HG03097 (cell line): ENCODE measurements around the gene AUTS2.
A peak's percentile ranks its signal among the peaks of the same experiment; 100 is the strongest.
"Not testable (repeated sequence)": the region's sequence is repeated elsewhere in the genome, so short reads cannot be mapped to it uniquely, and the experiment has no call there.

Experiments used
- ATAC-seq: cut with Tn5 transposase; IDR thresholded peaks from one replicate; pipeline ENCODE4 v1.9.1; 2021; ENCODE audit not compliant: unreplicated experiment, low FRiP score

Gene AUTS2

DNA sequence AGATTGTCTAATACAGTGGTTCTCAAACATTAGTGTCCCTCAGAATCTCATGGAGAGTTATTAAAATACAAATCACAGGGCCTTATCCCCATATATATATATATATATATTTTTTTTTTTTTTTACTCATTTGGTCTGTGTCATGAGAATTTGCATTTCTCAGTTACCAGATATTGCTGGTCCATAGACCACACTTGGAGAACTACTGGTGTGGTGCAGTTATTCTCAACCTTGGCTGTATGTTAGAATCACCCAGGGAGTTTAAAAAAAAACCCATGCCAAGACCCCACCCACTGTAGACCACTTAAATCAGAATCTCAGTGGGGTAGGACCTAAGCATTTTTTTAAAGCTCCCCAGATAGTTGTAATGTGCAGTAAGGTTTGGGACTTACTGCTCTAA, 179.9 kb downstream of the AUTS2 start:
- no peak for ATAC-seq

DNA sequence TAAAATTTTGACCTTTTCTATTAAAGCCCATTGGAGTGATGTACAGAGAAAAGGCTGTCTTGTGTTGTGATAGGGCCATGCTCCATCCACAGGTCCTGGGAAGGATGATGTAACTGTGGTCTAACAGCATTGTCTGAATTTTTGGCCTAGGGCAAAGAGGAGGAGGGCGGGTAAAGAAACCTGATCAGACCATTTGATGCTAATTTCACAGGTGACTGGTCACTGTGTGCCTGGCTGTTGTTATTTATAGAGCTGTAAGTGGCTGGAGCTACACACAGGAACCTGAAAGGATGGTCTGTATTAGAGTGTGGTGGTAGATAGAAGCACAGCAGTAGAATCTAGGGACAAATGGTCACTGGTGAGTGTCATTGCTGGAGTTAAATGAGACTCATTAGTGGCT, 182.1 kb downstream of the AUTS2 start:
- no peak for ATAC-seq

DNA sequence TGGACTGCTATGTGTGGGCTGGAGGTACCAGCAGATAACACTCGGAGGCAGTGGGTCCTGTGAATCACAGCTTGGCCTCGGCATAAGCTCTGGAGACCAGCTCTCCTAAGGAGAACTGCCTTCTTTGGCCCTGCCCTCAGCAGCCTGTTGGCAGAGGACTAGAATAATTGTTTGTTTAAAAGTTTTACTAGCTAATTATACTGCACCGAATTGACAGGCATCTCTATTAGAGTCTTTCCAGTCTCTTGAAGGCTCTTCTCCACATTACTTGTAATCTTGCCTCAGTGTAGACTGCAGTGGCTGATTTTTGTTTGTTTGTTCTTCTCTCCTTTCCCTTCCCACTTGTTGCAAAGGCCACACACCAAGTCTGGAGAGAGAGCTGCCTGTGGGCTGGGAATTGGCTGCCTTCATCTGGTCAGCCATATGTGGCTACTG, 183.2 kb downstream of the AUTS2 start:
- no peak for ATAC-seq

DNA sequence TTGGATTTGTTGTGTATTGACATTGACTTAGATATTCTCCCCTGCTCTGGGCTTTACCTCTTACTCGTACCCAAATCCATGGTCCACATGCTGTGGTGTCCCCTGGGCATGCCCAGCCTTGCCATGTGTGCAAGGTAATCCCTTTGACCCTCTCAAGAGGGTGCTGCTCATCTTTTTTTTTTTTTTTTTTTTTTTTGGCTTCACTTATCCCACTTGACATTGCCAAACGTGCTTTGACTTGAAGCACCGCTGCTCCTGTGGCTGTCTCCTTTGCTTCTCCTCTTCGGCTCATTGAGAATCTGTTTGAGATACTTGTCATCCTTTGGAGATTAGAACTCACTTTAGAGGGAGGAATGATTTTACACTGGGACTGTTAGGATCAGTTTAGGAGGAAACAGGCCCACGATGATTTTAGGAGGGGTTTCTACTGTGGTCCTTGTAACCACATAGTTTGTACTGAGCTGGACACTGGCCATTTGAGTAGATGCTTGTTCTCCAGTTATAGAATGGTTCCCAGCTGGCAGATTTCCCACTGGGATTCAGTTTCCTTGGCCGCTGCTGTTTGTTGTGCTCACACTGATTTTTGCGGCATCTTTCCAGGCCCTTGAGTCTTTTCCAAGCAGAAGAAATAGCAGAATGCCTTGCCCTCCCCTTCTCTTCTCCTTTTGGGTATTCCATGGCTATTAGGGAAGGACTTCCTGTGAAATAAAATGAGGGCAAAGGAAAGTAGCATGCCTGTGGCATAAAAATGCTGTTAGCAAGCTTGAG, 184.8 kb downstream of the AUTS2 start:
- ATAC-seq = no peak

DNA sequence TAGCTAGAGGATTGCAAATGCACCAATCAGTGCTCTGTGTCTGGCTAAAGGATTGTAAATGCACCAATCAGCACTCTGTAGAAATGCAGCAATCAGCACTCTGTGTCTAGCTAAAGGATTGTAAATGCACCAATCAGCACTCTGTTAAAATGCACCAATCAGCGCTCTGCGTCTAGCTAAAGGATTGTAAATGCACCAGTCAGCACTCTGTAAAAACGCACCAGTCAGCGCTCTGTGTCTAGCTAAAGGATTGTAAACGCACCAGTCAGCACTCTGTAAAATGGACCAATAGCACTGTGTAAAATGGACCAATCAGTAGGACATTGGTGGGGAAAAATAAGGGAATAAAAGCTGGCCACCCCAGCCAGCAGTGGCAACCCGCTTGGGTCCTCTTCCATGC, 187.9 kb downstream of the AUTS2 start:
- ATAC-seq = not testable (repeated sequence)

DNA sequence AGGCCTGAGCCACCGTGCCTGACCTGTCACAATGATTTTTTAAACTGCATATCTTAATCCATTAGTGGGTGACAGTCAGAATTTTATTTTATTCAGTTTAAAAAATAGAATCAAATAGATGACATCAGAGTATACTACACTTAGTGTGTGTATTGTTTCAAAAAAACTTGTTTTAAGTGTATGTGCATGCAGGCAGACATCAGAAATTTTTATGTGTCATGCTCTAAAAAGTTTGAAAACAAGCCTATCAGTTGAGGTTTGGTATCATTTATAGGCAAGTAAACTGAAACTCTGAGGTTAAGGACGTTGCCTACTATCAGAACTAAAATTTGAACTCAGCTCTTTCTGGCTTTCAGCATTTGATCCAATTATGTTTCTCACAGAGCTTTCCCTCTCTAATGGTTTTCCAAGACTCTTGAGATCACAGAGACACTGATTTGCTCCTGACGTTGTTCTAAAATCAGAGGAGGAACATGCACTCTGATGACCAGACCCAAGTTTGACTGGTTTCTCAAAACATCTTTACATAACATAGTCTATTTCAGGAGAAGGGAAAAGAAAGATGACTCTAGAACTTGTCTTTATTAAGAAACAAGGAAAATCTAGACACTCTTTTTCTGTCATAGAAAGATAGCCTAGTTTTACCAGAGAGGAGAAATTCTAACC, 188.6 kb downstream of the AUTS2 start:
- no peak for ATAC-seq

DNA sequence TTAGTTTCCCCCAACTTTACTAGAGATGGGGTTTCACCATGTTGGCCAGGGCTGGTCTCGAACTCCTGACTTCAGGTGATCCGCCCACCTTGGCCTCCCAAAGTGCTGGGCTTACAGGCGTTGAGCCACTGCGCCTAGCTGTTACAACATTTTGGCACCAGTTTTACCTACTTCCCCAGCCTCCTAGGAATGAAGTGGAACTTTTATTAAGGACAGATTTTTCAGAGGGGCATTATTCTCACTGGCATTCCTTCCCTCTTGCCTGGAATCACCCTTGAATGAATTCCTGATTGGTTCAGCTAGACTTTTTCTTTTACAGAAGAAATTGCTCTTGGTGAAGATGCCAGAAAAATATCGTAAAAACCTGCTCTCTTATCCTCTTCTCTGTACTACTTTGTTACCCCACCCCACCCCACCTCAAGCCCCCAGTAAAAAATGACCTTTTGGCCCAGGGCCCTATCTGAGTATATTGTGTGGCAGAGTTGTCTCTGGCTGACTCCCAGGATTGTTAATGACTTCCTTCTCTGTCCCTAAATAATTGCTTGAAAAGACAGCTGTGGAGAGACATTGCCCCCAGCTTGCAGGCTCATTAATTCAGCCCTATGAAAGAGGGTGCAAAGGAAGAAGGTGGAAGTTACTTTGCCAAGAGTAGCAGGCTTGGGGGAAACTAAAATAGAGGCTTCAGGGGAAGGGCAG, 189.6 kb downstream of the AUTS2 start:
- no peak for ATAC-seq

DNA sequence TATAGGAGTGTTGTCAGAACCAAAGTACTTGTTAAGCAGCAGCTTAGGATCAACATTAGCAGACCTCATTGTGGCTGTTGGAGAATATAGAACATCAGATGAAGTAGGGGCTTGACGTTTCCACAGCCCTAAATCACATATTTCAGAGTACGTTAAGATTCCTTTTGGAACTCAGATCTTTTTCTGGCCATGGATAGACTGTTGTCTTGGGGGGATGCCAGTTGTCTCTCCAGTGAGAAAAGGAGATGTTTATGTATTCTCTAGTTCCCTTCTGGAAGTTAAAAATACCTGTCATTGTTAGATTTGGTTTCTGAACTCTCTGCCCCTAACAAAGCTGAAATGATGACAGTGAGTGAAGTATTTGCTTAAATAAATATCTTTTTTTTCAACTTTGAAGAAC, 191.3 kb downstream of the AUTS2 start:
- no peak for ATAC-seq

DNA sequence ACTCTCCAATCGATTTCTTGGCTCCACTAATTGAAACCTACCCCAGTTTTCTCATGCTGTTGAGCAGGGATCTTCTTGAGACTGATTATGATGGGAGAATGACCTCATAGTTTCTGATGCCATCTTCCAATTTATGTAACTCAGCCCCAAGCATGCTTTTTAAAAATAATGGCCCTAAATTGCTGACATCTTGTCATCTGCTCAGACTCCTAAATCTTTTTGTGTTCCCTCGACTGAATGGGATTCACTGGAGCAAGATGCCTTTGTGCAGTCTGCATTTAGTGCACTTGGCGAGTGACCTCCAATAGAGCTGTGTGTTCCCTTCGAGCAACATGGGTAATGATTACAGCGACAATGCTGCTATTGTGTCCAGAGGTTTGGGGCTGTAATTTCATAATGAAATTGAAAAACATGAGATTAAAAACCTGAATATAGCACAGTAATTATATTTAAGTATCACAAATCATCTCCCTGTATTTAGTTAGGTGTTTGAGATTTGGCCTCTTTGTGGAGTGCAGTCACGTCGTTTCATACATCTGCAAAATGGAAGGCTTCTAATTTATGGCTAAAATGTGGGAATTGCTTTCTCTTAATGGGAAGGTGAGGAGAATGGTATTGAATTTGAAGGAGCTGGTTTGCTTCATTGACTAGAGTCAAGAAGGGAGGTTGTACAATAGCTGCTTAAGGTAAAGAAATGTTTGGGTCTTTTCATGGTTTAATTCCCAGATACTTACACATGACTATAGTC, 192.9 kb downstream of the AUTS2 start:
- no peak for ATAC-seq

DNA sequence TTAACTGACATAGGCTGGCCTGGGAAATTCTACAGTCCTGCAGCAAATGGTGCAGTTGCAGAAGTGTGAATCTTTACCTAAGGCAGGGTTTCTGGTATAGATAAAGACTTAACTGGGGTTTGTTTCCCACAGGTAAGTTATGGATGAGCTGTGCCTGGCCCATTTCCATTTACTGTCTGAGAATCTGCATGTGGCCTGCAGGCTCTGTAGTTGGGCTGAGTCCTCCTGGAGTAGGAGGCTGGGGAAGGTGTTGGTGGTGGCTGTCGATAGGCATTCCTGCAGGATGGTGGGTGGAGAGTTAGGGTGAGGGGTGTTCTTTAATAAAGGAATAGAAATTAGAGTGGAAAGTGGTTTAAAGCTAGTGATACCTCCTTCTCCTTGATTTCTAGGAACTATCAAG, 193.5 kb downstream of the AUTS2 start:
- no peak for ATAC-seq

DNA sequence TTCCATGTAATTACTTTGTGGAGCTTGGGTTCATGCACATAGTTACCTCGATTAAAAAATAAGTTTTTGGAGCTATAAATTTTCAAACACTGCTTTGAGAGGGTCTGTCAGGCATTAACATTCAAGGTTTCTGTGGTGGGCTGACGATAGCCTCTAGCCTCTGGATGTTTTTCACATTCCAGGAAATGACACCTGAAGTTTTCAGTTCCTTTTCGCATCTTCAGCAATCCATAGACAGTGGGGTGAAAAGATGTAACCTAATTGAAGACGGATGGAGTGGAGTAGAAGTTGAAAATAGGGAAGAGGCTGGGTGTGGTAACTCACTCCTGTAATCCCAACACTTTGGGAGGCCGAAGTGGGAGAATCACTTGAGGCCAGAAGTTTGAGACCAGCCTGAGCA, 197.7 kb downstream of the AUTS2 start:
- ATAC-seq = no peak

DNA sequence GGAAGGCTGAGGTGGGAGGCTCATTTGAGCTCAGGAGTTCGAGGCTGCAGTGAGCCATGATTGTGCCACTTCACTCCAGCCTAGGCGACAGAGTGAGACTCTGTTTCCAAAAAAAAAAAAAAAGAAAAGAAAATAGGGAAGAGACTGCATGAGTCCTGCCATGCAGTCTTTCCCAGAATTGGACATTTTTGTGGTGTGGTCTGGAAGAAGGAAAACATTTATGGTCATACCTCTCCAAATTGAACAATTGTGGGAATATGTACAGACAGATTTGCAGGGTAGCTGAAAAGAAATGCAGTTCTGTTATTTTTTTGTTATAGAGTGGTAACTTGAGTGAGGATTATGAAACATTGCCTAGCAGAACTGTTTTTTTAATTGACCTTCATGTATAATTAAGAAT, 198.1 kb downstream of the AUTS2 start:
- no peak for ATAC-seq

DNA sequence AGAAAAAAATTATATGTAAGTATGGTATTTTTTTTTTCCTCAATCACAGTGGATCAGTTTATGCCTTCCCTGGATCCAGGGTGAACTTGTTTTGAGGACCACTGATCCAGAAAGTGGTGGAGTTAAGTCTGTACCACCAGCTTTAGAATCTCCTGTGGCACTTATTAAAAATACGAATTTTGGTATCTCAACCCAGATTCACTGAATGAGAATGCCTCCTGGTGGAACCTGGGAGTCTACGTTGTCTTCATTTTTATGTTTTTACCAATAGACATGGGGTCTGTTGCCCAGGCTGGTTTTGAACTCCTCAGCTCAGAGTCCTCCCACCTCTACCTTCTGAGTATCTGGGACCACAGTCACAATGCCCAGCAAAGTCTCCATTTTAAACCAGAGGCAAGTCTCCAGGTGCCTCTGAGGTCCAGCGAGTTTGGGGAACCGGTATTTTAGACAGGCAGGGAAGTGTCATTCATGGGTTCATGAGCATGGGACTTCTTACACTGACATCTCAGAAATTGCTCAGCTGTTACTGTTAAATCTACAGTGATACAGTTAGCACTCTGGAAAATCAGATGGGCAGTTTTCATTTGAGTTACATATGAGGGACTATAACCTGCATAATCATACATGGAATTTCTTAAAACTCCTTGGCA, 200.9 kb downstream of the AUTS2 start:
- ATAC-seq = no peak

DNA sequence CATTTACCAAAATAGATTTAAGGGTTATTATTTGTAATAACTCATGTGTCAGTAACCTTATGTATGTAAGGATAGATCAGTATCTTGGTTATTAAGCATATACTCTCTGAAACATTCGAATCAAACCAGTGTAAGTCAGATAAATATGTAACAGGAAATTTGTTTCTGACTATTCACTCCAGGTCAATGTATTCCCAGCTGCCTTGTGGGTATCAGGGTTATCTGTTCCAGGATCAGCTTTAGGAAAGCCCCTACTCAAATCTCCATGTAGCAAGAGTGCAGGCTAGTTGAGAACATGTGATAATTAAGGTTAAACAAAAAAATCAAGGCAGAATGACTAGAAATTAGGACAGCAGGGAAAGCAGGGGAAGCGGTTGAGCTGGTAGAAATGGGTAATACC, 201.7 kb downstream of the AUTS2 start:
- no peak for ATAC-seq

DNA sequence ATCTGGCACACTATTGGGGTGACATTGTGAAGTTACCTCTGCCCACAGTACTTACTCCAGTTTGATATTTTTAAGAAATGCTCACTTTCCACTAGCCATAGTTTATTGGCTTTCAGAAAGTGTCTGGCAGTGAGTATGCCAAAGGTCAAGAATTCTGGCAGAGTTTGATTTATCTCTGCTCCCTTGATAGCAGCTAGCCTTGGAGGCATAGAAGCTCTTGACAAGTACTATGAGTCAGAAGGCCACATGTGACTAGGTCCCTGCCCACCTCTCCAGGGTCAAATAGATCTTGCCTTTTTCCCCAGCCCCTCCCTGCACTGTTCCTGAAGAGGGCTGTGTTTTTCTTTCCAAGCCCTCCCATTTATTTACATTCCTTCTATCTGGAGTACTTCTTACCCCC, 202.2 kb downstream of the AUTS2 start:
- ATAC-seq = no peak

DNA sequence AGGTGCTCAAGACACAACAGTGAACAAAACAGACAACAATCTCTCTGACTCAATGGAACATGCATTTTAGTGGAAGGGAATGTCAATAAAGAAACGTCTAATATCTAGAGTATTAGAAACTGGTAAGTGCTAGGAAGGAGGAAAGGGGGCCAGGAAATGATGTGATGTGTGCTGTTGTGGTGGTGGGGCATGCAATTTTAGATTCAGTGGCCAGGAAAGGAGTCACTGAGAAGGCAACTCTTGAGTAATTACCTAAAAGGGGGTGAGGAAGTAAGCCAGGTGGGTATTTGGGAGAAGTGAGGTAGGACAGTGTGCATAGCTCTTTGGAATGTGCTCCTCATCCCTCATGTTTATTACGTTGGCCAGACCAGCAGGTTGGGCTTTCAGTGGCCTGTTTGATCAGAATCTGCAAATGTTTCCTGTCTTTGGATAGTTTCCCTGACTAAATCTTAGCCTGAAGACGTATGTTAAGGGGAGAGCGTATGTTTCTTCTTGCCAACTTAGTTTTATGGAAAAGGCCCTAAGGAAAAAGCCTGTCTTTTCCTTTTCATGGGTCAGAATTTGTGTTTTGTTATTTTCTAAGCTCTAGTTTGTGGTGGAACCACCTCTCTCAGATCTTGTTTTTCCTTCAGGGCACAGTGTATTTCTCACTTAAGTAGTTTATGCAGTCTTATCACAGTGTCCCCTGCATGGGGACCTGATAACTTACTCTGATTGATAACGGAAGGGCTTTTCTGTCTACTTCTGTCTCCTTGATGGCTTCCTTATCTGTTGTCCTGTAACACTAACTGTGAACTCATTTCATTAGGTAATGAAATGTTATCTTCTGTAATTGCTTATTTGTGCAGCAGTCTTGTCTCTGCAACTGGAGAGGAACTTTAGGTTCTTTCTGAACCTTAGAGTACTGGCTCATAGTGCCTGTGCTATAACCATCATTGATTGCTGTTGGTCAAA, 203.7 kb downstream of the AUTS2 start:
- ATAC-seq = no peak

DNA sequence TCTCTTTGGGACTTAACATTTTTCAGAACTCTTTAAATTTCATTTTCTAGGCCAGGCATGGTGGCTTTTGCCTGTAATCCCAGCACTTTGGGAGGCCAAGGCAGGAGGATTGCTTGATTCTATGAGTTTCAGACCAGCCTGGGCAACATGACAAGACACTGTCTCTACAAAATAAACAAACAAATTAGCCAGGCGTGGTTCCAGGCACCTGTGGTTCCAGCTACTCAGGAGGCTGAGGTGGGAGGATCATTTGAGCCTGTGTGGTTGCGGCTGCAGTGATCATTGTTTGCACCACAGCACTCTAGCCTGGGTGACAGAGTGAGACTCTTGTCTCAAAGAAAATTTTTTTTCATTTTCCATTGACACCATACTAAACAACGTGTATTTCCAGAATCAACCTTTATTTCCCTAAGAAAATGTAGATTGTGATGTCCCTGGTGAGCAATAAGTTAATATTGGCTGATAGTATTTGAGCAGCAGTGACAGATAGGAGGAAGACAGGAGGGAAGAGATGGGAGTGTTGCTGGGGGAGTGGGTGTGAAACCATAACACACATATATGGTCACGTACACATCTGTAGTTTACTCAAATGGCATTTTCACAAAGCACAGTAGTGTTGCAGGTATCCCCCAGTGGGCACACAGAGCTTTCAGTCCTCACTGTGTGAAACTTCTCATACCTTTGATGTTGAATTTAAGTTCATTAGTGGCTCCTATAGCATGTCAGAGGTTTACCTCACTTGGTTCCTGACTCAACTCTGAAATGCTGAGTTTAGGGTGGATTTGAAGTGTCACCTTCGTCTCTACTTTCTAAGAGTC, 205.6 kb downstream of the AUTS2 start:
- ATAC-seq = peak; percentile 84

DNA sequence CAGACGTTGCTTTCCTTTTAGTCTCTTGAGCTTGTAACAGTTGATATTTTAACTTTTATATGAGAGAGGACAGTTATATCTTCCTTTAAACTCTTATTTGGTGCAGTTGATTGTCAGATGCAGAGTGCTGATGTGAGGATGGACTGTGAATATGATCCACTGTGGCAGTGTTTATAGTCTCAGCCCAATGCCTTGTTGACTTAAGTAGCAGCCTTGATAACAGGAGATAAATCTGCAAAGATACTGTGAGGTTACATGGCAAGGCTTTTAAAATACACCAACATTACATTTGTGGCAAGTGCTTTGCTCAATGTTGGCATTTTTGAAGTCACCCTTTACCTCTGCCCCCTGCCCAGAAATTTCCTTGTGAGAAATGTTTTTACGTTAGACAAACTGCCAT, 206.7 kb downstream of the AUTS2 start:
- no peak for ATAC-seq

DNA sequence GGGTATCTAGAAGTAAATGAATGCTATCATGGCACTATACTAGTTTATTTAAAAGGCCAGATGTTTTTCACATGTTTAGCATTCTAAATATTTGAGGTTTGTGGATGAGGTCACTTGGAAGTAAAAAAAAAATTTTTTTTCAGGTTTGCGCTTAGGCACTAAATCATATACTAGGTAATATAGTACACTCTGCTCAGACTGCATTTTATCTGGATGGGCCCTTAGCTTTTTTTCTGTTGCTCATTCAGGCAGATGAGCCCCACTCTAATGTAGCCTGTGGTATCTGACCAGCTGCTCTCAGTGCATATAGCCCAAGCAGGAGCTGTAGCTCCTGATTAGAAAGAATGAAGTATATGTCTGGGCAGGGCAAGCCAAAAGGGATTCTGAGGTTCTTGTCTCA, 210.1 kb downstream of the AUTS2 start:
- ATAC-seq = no peak
